Measurements from ENCODE around the gene MBD3L1.

Gene MBD3L1

GRCh38 chr19:8840708-8841107, 8.5 kb downstream of the MBD3L1 start:
- TF ChIP-seq ZNF274 (IDR thresholded peaks at IDR 0.05; ENCODE audit: low read depth, low read length): no peak
- H3K4me3 ChIP-seq (ENCODE audit: low read length): no peak overlapping the region

GRCh38 chr19:8846819-8847218, 14.6 kb downstream of the MBD3L1 start:
- H3K4me3 ChIP-seq (ENCODE audit: low read length): no peak overlapping the region
- no peak for TF ChIP-seq ZNF274 (IDR thresholded peaks at IDR 0.05; ENCODE audit: low read depth, low read length)

GRCh38 chr19:8849232-8849631, 17.1 kb downstream of the MBD3L1 start:
- no peak for TF ChIP-seq ZNF274 (IDR thresholded peaks at IDR 0.05; ENCODE audit: low read depth, low read length)
- H3K4me3 ChIP-seq (ENCODE audit: low read length): no peak overlapping the region

- H3K4me3 ChIP-seq (ENCODE audit: low read length): no peak overlapping the region
- no peak for TF ChIP-seq ZNF274 (IDR thresholded peaks at IDR 0.05; ENCODE audit: low read depth, low read length)
Observed at GRCh38 chr19:8850488-8850887, 18.3 kb downstream of the MBD3L1 start.

- no peak for TF ChIP-seq ZNF274 (IDR thresholded peaks at IDR 0.05; ENCODE audit: low read depth, low read length)
- H3K4me3 ChIP-seq (ENCODE audit: low read length): no peak overlapping the region
Observed at GRCh38 chr19:8858260-8858659, 26.1 kb downstream of the MBD3L1 start.

- no peak overlapping the region for H3K4me3 ChIP-seq (ENCODE audit: low read length)
- TF ChIP-seq ZNF274 (IDR thresholded peaks at IDR 0.05; ENCODE audit: low read depth, low read length): no peak
Observed at GRCh38 chr19:8866344-8866743, 34.2 kb downstream of the MBD3L1 start.

GRCh38 chr19:8877854-8878705, 45.9 kb downstream of the MBD3L1 start:
- no peak for TF ChIP-seq ZNF274 (IDR thresholded peaks at IDR 0.05; ENCODE audit: low read depth, low read length)
- H3K4me3 ChIP-seq (ENCODE audit: low read length): no peak overlapping the region

GRCh38 chr19:8880868-8881488, 48.8 kb downstream of the MBD3L1 start:
- TF ChIP-seq ZNF274 (IDR thresholded peaks at IDR 0.05; ENCODE audit: low read depth, low read length): no peak
- H3K4me3 ChIP-seq (ENCODE audit: low read length): no peak overlapping the region

GRCh38 chr19:8881512-8881911, 49.3 kb downstream of the MBD3L1 start:
- TF ChIP-seq ZNF274 (IDR thresholded peaks at IDR 0.05; ENCODE audit: low read depth, low read length): no peak

GRCh38 chr19:8884416-8884815, 52.2 kb downstream of the MBD3L1 start:
- no peak for TF ChIP-seq ZNF274 (IDR thresholded peaks at IDR 0.05; ENCODE audit: low read depth, low read length)
- no peak overlapping the region for H3K4me3 ChIP-seq (ENCODE audit: low read length)

More at GRCh38 chr19:8881512-8881911, 49.3 kb downstream of the MBD3L1 start:
- no peak overlapping the region for H3K4me3 ChIP-seq (ENCODE audit: low read length)

- no peak for TF ChIP-seq ZNF274 (IDR thresholded peaks at IDR 0.05; ENCODE audit: low read depth, low read length)
Observed at GRCh38 chr19:8887364-8887763, 55.2 kb downstream of the MBD3L1 start.

GRCh38 chr19:8890260-8890659, 58.1 kb downstream of the MBD3L1 start:
- no peak overlapping the region for H3K4me3 ChIP-seq (ENCODE audit: low read length)
- no peak for TF ChIP-seq ZNF274 (IDR thresholded peaks at IDR 0.05; ENCODE audit: low read depth, low read length)

More at GRCh38 chr19:8887364-8887763, 55.2 kb downstream of the MBD3L1 start:
- no peak overlapping the region for H3K4me3 ChIP-seq (ENCODE audit: low read length)

All from GM08714 (cell line).